Gastrocnemius medialis (tissue), 4 donors: ENCODE results near the gene FBRSL1.

ENCODE experiments used
- POLR2A ChIP-seq, 2 donors: fragments of 450-650 bp; IDR thresholded peaks; one replicate each; pipeline ENCODE4 v1.6.1; 2017; ENCODE audit warnings: antibody characterized with exemption in 2 of 2, mild to moderate bottlenecking in 2 of 2, moderate library complexity in 2 of 2
- TF ChIP-seq, protein P1 (sequence below), 5 experiments: fragments of 450-650 bp in 3 of 5; fragments of 200-600 bp in 2 of 5; sonication (generic) in 2 of 5; IDR thresholded peaks in 4 of 5; conservative IDR thresholded peaks in 1 of 5; 1 replicate in 4 of 5; 2 replicates in 1 of 5; pipeline ENCODE4 v1.5.1; 2016 to 2019; ENCODE audit warnings: antibody characterized with exemption in 5 of 5, mild to moderate bottlenecking in 3 of 5, moderate library complexity in 3 of 5

DNA sequence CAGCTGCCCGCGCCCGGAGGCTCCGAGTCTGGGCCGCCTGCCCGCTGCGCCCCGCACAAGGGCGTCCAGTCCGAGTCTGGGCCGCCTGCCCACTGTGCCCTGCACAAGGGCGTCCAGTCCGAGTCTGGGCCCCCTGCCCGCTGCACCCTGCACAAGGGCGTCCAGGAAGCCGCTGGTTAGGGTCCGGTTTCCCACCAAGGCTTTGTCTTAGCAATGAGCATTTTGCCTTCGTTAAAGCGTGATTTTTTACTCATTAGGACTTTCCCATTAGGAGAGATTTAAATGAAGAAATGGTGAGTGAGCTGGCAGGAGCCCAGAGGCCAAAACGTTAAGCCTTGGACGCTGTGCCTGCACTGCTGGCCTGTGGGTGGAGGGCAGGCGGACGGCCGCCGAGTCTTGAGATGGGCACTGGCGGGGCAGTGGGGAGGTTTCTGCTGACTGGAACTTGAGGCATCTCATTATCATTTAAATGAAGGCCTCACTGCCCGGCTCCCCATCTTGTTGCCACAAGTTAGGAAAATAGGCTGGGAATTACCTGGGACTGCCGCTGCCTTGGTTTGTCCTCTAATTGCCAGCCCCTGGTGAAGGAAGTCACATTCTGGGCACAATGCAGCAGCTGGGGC lies 36.0 kb downstream of the FBRSL1 start:
- TF ChIP-seq, protein P1, sequence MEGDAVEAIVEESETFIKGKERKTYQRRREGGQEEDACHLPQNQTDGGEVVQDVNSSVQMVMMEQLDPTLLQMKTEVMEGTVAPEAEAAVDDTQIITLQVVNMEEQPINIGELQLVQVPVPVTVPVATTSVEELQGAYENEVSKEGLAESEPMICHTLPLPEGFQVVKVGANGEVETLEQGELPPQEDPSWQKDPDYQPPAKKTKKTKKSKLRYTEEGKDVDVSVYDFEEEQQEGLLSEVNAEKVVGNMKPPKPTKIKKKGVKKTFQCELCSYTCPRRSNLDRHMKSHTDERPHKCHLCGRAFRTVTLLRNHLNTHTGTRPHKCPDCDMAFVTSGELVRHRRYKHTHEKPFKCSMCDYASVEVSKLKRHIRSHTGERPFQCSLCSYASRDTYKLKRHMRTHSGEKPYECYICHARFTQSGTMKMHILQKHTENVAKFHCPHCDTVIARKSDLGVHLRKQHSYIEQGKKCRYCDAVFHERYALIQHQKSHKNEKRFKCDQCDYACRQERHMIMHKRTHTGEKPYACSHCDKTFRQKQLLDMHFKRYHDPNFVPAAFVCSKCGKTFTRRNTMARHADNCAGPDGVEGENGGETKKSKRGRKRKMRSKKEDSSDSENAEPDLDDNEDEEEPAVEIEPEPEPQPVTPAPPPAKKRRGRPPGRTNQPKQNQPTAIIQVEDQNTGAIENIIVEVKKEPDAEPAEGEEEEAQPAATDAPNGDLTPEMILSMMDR (IDR thresholded peaks at IDR 0.05 in 4 of 5, conservative IDR thresholded peaks at IDR 0.05 in 1 of 5) = no peak
- no peak for TF ChIP-seq POLR2A (IDR thresholded peaks at IDR 0.05)
